RPMI7951 (cell line): ENCODE data around the gene CMTM7. TPM values are rescaled to one million over a fixed set of nuclear protein-coding genes. Genes with fewer than 3 reads are reported as not detected.
"Not testable (repeated sequence)": the region's sequence is repeated elsewhere in the genome, so short reads cannot be mapped to it uniquely, and the experiment has no call there.

ENCODE experiments used
- DNase-seq: peaks from one replicate; pipeline ENCODE4 v3.0.0-alpha.2; 2012; ENCODE audit warnings: low read depth
- total RNA-seq: library from RNA; depleted of rRNA; stranded (reverse); fragments of >200 nt; shearing (Covaris generic); gene quantifications from 2 replicates; pipeline ENCODE4 v1.2.3, GENCODE V29; 2014

Gene CMTM7
- total RNA-seq, 1 experiment from 2014 or later = 24.5 TPM

DNA sequence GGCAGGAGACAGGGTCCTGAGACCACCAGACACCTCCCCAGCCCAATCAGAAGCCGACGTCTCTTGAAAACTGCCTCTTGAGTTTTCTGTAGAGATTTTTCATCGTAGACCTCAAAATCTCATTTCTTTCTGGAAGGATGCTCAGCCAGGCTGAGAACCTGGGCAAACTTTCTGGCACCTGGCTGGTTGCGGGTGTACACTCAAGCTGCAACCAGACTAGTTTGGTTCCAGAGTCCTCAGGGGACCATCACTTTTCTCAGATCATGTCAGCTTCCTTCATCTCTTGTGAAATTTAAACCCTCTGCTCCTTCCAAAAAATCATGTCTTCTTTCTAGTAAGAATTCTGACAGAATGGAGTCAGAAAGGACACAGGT, 45.1 kb downstream of the CMTM7 start:
- DNase-seq = no peak

DNA sequence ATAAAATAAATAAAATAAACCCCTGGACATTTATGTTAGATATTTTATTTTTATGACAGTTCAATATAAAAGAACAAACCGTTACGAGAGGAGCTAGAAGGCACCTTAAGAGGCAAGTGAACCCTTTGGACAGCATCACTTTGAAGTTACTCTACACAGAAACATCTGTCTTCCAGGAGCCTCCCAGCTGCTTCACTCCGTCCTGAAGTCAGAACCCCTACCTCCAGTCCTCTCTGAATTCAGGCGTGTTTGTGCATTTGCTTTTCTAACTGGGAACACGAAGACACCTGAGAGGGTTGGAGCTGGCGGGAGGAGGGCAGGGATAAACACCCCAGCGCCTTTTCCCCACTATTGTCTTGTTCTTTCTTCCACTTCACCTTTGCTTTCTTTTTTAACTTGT, 46.2 kb downstream of the CMTM7 start:
- no peak for DNase-seq

DNA sequence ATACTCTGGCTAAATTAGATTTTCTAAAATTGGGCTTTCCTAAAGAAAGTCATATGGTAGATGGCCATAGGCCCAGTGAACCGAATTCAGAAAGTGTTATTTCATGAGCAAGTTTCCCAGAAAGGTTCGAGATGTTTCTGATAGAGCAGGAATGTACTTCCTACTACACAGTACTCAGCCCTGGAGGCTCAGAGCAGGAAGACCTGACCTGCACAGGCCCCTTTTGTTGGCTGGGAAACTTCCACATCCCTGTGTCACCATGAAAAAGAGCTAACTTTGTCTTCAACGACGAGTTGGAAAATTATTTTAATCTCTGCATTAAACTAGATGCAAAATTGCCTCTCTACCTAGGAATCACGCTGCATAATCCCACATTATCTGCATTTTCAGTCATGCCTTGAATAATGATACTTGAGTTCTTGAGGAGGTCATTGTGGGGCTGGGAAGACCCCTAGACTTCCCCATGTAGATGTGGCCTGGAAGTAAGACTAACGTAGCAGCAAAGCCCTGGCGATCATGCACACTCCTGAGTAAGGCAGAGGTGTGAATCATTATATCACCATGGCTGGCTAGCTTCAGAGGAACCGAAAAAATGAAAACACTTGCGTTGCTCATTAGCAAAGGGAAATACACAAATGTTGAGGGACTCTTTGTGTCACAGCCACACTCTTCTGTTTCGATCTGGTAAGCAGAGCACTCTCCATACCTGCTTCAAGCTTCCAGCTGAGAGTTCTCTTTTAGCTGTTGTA, 47.1 kb downstream of the CMTM7 start:
- DNase-seq = no peak

DNA sequence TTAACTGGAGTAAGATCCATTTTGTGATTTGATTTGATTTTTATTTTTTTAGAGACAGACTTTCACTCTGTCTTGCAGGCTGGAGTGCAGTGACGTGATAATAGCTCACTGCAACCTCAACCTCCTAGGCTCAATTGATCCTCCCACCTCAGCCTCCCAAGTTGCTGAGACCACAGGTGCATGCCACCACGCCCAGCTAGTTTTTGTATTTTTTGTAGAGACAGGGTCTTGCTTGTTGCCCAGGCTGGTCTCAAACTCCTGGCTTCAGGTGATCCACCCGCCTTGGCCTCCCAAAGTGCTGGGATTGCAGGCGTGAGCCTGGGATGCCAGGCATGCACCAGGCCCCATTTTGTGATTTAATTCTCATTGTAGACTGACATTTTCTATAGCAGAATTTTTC, 47.8 kb downstream of the CMTM7 start:
- DNase-seq = not testable (repeated sequence)

DNA sequence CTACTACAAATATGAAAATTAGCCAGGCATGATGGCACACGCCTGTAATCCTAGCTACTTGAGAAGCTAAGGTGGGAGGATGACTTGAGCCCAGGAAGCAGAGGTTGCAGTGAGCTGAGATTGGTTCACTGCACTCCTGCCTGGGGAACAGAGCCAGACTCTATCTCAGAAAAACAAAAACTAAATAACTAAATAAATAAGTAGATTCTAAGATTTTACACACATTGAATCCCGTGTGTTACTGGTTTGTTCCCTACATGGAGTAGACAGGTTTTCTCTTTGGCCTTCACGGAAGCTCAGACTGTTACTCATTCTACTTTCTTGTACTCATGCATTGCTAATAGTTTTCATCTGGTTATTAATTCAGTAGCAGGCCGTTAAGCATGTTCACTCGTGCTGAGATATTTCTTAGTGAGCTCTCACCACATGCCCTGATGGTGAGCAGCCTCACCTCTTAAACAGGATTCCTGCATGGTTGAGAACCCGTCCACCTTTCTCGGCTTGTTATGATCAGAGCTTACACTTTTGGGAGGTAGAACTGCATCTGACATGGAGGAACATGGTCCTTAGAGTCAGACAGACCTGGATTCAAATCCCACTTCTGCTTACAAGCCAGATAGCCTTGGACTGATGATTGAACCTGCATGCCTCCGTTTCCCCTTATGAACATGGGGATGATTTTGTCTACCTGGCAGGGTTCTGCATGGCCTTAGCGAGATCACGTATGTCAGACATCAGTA, 49.1 kb downstream of the CMTM7 start:
- no peak for DNase-seq

DNA sequence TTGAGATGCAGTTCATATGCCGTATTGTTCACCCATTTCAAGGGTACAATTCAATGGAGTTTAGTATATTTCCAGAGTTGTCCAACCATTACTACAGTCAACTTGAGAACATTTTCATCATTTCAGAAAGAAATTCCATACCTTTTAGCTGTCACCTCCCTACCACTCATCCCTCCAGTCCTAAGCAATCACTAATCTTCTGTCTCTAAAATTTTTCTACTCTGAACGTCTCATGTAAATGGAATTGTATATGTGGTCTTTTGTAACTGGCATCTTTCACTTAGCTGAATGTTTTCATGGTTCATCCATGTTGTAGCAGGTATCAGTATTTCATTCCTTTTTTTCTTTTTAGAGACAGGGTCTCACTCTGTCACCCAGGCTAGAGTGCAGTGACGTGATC, 51.1 kb downstream of the CMTM7 start:
- DNase-seq = no peak

DNA sequence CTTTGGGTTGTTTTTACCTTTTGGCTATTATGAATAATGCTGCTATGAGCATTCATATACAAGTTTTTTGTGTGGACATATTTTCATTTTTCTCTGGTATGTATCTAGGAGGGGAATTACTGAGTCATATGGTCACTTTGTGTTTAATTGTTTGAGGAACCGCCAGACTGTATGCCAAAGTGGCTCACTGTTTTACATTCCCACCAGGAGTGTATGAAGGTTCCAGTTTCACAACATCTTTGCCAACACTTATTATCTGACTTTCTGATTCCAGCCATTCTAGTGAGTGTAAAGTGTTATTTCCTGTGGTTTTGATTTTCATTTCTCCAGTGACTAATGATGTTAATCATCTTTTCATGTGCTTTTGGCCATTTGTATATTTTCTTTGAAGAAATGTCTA, 51.8 kb downstream of the CMTM7 start:
- peak; percentile 49 for DNase-seq

DNA sequence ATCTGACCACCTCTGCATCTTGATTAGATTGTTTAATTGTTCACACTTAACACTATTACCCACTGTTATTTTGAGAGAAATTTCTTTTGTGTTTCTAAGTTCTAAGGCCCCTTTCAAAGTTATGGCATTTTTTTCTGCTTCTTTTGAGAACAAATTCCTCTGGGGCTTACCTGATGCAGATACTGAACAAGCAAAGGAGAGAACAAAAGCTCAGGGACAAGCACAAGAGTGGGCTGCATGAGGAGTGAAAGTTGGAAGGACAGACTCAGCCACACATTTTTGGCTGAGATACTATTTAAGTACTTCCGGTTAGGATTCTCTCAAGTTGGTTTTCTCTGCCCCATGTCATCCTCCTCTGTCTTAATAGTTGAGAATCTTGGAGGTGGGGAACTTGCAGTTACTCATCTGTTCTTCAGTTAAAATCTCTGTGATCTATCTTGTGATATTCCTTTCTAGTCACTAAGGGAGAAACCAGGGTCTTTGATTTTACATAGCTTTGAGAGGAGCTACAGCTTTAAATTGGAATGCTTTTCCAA, 56.3 kb downstream of the CMTM7 start:
- DNase-seq = no peak

DNA sequence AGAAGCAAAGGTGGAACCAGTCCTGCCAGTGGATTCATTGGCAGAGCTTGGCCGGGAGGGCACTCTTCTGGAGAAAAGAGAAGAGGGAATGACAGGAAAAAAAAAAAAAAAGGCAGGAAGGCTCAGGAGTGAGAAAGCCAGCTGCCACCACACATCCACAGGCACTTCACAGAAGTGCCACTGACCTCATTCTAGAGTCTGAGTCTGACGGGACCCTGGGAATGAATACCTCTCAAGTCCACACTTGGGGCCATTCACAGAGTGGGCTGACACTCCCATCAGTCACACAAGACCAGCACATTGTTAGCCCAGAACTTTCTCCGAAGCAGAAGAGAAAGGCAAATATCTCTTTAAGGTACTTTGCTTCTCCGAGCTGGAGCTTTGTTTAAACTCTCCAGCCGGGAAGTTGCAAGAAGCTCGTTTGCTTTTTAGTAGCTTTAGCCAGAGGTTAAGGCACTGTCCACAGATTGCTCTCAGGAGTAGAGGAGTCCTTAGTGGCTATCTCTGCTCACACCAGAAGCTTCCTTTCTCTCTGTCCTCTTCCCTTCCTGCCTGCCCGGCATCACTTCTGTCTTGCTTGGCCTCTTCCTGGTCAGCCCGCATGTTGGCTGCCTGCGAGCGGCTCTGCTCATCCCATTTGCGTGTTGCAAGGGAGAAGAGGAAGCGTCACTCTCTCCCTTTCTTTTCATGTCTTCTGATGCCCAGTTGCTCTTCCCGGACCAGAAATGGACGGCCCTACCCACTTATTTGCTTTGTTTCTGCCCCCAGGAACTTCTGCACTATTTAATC, 57.2 kb downstream of the CMTM7 start:
- DNase-seq = no peak

DNA sequence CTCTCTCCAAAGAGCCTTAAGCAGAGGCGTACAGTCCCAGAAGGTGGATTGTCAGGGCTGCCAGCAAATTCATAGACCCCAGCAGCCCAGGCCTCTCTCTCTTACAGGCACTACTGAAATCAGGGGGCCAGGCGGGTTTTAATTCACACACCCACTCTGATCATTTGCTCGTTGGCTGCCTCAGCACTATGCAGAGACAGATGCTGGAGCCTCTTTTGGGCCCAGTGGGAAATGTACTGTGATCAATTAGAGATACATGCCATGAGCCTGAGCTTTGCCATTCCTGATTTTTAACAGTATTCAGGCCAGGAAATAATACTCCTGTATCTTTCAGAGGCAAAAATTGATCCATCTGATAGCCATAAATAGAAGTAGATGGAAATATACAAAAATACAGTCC, 58.0 kb downstream of the CMTM7 start:
- DNase-seq = no peak

DNA sequence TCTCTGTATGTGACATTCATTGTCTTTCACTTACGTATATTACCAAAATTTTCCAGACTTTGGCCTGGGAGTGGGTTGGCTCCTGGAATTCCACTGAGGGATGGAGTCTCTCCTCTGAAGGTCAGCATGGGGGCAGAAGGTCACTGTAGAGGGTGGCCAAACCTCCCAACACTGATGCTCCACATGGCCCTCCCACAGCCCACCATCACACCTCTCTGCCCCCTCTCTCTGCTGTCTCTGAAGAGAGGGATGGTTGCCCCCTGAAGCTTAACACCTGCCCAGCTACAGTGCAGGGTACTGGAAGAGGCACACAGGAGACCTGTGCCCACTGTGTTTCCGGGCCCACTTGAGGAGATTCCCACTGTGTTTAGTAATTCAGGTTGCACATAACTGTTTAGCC, 58.8 kb downstream of the CMTM7 start:
- DNase-seq = no peak

DNA sequence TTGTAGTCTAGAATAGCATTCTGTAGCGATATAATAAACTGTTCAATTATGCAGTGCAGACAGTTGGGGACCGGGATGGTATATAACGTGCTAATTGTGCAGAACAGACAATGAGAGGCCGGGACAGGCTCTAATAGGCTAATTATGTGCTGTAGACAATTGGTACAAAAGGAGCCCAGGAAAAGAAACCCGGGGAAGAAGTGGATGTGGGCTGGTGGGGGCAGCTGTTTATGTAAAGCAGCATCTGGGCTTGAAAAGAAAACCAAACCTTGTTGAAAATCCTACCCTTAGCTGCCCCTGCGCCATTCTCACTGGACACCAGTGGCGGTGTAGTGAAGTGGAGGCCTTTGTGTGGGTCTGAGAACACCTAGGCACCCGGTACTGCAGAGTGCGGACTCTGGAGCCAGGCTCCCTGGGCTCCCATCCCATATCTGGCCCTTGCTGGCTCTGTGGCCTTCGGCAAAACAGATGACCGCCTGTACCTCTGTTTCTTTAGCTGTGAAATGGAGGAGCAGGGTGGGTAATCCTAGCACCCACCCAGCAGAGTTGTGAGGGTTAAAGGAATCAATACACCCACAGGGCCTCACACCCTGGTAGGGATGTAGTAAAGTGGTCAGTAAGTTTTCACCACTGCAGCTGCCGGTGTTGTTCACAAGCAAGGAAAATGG, 59.5 kb downstream of the CMTM7 start:
- no peak for DNase-seq

DNA sequence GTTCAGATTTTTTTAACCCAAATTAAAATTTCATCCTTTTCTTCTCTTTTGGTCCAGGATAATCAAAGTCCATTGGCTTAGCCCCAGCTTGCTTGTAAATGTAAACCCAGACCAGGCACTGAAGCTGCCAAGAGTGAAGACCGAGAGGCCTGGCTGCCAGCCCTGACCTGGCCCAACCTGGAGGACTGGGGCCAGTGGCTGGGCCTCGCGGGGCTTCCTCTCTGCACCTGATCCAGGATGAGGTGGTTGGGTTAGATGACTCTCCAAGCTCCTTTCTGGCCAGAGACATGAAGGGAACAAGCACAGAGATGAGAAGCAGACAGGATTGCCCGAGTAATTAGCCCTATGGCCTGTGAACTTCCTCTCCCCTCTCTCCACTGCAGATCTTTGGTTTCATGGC, 60.4 kb downstream of the CMTM7 start:
- no peak for DNase-seq

DNA sequence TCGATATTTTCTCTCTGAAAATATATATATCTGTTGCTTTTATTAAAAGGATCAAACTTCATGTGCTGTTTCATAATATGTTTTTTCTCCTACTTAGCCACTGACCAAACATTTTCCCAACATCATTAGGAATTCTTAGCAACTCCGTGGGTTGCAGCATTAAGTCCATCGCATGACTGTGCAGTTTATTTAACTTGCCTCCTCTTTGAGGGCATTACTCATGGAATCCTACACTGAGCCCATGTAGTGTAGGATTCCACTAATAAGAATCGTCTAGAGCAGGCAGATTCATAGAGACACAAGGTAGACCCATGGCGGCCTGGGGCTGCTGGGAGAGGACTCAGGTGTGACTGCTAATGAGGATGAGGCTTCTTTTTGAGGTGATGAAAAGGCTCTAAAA, 61.7 kb downstream of the CMTM7 start:
- no peak for DNase-seq

DNA sequence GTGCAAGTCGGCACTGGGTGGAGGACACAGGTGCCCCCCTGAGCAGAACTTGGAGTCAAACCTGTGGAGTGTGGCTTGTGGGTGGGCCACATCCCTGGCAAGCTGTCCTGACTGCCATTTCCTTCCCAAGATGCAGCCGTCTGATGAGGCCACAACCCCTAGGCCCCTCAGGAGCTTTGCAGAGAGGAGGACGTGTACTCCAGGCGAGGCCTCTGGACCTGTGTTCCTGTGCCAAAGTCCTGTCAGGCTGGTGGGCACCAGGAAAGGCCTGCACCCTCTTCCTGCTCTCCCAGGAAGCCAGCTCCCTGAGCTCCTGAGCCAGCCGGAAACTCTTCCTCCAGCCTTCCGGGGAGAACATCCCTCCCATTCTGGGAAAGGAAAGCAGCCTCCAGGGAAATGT, 62.5 kb downstream of the CMTM7 start:
- no peak for DNase-seq

DNA sequence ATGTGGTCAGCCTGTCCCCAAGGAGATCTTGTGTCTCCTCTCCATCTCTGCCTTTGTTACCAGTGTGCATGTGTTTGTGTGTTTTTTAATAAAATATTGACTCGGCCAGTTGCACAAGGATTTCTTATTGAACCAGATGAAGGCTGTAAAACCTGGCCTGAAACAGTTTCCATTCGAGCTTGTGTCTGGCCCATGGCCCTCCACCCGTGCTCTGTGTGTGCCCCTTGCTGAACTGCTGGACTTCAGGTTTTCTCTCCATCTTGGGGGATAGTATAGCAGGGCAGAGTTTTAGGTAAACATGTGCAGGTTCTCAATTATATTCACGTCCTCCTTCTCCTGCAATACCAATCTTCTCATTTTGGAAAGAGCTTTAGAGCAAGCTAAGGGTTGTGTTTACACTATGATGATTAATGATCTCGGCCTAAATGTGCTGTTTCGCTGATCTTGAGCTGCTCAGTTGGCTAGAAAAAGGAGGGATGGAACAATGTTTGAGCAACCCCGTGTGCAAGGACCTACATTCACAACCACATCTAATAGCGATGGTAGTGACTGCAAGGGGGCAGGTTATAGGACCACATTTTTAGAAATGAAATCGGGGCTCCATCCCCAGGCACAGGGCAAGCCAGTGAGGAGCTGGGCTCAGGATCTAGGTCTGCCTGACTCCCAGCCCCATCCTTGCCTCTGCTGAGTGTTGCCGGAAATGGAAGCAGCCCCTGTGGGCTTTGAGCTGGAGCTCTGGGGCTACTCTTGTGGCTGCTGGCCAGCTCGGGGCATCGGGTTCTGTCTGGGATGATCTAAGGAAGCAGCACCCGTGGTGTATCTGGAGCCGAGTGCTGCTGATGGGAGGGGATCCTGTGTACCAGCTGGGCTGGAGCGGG, 63.3 kb downstream of the CMTM7 start:
- no peak for DNase-seq

DNA sequence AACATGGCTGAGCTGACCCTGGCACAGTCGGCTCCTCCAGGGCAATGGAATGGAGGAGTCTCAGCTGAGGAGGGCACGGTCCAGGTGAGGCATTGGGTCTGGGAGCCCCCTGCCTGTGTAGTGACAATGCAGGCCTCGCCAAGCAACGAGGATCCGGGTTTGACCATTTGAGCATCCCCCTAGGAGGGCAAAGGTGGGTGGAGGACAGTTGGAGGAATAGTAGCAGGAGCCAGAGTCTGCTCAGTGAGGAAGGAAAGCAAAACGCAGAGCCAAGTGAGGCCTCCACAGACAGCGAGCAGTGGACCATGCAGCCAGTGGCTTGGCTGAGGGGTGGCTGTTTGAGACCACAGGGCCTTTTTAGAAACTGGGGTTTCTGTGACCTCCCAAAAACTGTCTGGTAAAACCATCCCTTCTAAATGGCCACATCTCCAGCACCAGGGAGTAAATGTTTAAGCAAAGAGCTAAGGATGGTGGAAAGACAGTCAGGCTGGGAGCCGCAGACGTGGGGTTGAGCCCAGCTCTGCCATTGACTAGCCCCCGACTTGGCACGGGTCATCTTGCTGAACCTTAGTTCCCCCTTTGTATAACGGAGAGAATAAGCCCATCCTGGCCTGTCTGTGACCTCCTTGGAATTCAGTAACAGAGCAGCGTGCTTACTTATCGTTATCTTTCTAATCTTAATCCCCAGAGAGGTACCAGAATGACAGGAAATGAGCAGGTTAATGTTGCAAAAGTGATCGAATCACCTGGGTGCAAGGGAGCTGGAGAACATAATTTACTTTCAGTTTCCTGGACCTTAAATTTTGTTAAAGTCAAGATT, 64.2 kb downstream of the CMTM7 start:
- DNase-seq = no peak

DNA sequence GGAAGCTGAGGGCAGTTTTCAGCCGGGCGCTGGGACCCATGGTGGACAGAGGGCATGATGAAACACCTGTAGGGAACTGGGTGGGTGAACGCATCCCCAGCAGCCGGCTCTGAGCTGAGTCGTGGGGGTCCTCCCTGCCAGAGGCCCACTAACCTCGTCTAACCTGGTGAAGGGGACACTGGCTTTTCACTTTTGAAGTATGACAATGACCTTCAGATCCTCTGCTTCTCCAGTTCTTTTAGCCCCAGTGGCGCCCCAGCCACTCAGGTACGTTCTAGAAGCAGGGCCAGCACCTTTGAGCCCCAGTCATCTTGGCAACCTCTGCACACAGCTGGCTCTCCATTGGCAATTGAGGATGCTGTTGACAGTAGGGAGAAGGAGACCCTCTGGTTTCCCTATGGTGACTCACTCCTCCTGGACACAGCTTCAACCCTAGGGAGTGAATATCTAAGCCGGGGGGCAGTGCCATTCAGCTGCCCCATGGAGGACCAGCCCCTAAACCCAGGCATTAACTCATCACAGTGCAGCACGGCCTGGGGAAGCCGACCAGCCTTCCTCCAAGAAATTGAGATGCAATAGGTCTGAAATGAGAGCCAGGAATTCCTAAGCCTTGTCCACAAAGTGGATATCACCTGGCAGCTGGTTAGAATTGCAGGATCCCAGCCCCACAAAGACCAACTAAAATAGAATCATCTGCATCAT, 64.9 kb downstream of the CMTM7 start:
- no peak for DNase-seq

DNA sequence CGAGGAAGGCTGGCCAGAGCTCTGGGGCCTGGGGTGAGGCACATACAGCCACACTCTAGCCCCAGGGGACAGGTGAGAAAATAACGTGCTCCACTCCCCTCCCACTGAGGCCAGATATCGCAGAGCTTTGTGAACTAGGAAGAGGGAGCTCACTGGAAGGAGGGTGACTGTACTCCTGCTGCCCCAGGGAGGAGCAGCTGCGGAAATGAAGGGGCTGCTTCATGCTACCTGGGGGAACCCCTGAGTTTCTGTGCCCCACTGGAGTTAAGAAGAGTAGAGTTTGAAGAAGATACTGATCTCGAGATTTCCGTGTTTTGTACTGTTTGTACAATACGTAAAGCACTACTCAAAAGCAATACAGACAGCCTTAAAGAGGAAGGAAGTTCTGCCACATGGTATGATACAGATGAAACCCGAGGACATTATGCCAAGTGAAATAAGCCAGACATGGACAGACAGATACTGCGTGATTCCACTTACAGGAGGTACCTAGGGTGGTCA, 66.4 kb downstream of the CMTM7 start:
- no peak for DNase-seq
